Hepatocyte (in vitro differentiated cells): ENCODE results near the gene NAA20. TPM values are rescaled to one million over a fixed set of nuclear protein-coding genes. Genes with fewer than 3 reads are reported as not detected.

ENCODE experiments used
- DNase-seq: peaks from one replicate; pipeline ENCODE4 v3.0.0-alpha.2; 2016; ENCODE audit warnings: low spot score
- H2AFZ ChIP-seq: fragments of 200-600 bp; sonication (generic); 2 replicates; pipeline ENCODE4 v1.6.0; 2016; ENCODE audit warnings: antibody characterized with exemption, mild to moderate bottlenecking
- H3K27ac ChIP-seq: fragments of 200-600 bp; sonication (generic); 2 replicates; pipeline ENCODE4 v1.5.1; 2016; ENCODE audit warnings: mild to moderate bottlenecking
- H3K27me3 ChIP-seq: fragments of 200-600 bp; sonication (generic); 2 replicates; pipeline ENCODE4 v1.6.1; 2016
- H3K36me3 ChIP-seq: fragments of 200-600 bp; sonication (generic); replicated peaks from 2 replicates; pipeline ENCODE4 v1.5.1; 2016; ENCODE audit warnings: low read depth; ENCODE audit not compliant: insufficient read depth
- H3K4me1 ChIP-seq: fragments of 200-600 bp; sonication (generic); 2 replicates; pipeline ENCODE4 v1.5.1; 2016; ENCODE audit warnings: mild to moderate bottlenecking, moderate library complexity; ENCODE audit not compliant: insufficient read depth
- H3K4me2 ChIP-seq: fragments of 200-600 bp; sonication (generic); 2 replicates; pipeline ENCODE4 v1.6.0; 2016
- H3K4me3 ChIP-seq: fragments of 200-600 bp; sonication (generic); 2 replicates; pipeline ENCODE4 v1.5.1; 2016; ENCODE audit warnings: mild to moderate bottlenecking
- H3K79me2 ChIP-seq: fragments of 200-600 bp; sonication (generic); 2 replicates; pipeline ENCODE4 v1.6.0; 2017; ENCODE audit warnings: mild to moderate bottlenecking
- H3K9me2 ChIP-seq: fragments of 200-600 bp; sonication (generic); replicated peaks from 2 replicates; pipeline ENCODE4 v1.6.0; 2017; ENCODE audit warnings: mild to moderate bottlenecking; ENCODE audit not compliant: insufficient read depth
- H3K9me3 ChIP-seq: fragments of 200-600 bp; sonication (generic); 2 replicates; pipeline ENCODE4 v1.5.1; 2016; ENCODE audit warnings: low read depth, mild to moderate bottlenecking
- H4K20me1 ChIP-seq: fragments of 200-600 bp; sonication (generic); 2 replicates; pipeline ENCODE4 v1.6.0; 2016; ENCODE audit warnings: mild to moderate bottlenecking; ENCODE audit not compliant: insufficient read depth, poor library complexity, severe bottlenecking
- CTCF ChIP-seq: fragments of 200-600 bp; sonication (generic); IDR thresholded peaks from 2 replicates; pipeline ENCODE4 v1.5.1; 2016; ENCODE audit warnings: antibody characterized with exemption, mild to moderate bottlenecking; ENCODE audit not compliant: poor library complexity
- EZH2 ChIP-seq: fragments of 200-600 bp; sonication (generic); IDR thresholded peaks from 2 replicates; pipeline ENCODE4 v1.6.1; 2016; ENCODE audit warnings: antibody characterized with exemption, mild to moderate bottlenecking, borderline replicate concordance
- EZH2phosphoT487 ChIP-seq: fragments of 200-600 bp; sonication (generic); IDR thresholded peaks from one replicate; pipeline ENCODE4 v1.6.1; 2018; ENCODE audit warnings: antibody characterized with exemption, mild to moderate bottlenecking, low read depth, moderate library complexity; ENCODE audit not compliant: unreplicated experiment, severe bottlenecking
- WGBS: methylation state at CpG from one replicate; pipeline ENCODE4 v1.1.6; 2016; ENCODE audit warnings: low lambda C conversion rate; ENCODE audit errors: missing lambda C conversion rate; 5-methylcytosine and 5-hydroxymethylcytosine counted together
- polyA plus RNA-seq: library from polyadenylated mRNA; unstranded; fragments of >200 nt; fragmentation: Nextera tagmentation; extraction: Ambion mirVana; gene quantifications from 2 replicates; pipeline ENCODE4 v1.2.1, GENCODE V29; 2016
- total RNA-seq: library from RNA; depleted of rRNA; stranded (reverse); fragments of >200 nt; gene quantifications from 2 replicates; pipeline ENCODE4 v1.2.3, GENCODE V29; 2014

Gene NAA20
- total and polyA plus RNA-seq, 2 experiments from 2014 or later = 66.1 to 126 TPM

- Histone ChIP-seq H3K27ac (no peak overlapping the region), H3K4me3 (no peak overlapping the region), H3K9me2 (no peaks in the 10 kb centered on the region), H3K79me2 (no peaks in the 10 kb centered on the region), H3K4me1 (no peaks in the 10 kb centered on the region), H4K20me1 (no peaks in the 10 kb centered on the region), H3K9me3 (no peaks in the 10 kb centered on the region), H3K27me3 (peaks cover 19% of the 10 kb centered on the region), H2AFZ (no peak overlapping the region), H3K36me3 (no peaks in the 10 kb centered on the region), H3K4me2 (no peak overlapping the region)
- TF ChIP-seq EZH2phosphoT487 (no peak), CTCF (no peak), EZH2 (no peak)
- WGBS = 92% methylated on average over 4 of the region's 4 CpGs
- DNase-seq = no peak
These were observed 60.9 kb downstream of the NAA20 start for GRCh38 chr20:20078041-20078440.

GRCh38 chr20:20079102-20079784, 62.1 kb downstream of the NAA20 start:
- no peaks in the 10 kb centered on the region for H4K20me1 ChIP-seq
- H3K36me3 ChIP-seq = no peaks in the 10 kb centered on the region
- no peaks in the 10 kb centered on the region for H3K9me3 ChIP-seq
- H3K4me1 ChIP-seq = no peaks in the 10 kb centered on the region
- no peak overlapping the region for H3K4me2 ChIP-seq
- H3K79me2 ChIP-seq = no peaks in the 10 kb centered on the region
- H2AFZ ChIP-seq = no peak overlapping the region
- TF ChIP-seq CTCF (no peak), EZH2phosphoT487 (no peak), EZH2 (no peak)
- no peaks in the 10 kb centered on the region for H3K9me2 ChIP-seq
- H3K27me3 ChIP-seq = peaks cover 10% of the 10 kb centered on the region
- H3K27ac ChIP-seq = no peak overlapping the region
- DNase-seq = no peak
- H3K4me3 ChIP-seq = no peak overlapping the region
- WGBS = 26% methylated on average over 5 of the region's 5 CpGs

Other genes starting within 250 kb of the NAA20 start
- 25.4 and 27.8 TPM in 2 replicates for gene CRNKL1, start 35.1 kb downstream of the NAA20 start, total RNA-seq
- gene CRNKL1, start 35.1 kb downstream of the NAA20 start, polyA plus RNA-seq = 12.9 and 14.6 TPM in 2 replicates
- 1.0 TPM in 1 of 2 replicates, not detected in the other for gene CFAP61, start 35.2 kb downstream of the NAA20 start, total RNA-seq
- gene CFAP61, start 35.2 kb downstream of the NAA20 start, polyA plus RNA-seq = not detected in 2 replicates